Neural cell (in vitro differentiated cells): ENCODE results near the gene CTR9.

Source experiments
- CTCF ChIP-seq: fragments of 450-650 bp; IDR thresholded peaks from 2 replicates; pipeline ENCODE4 v1.5.1; 2014; ENCODE audit warnings: antibody characterized with exemption, mild to moderate bottlenecking, moderate library complexity; ENCODE audit not compliant: poor library complexity, severe bottlenecking
- EZH2 ChIP-seq: fragments of 200-600, 300-800 bp; shearing (Covaris generic), sonication (generic); IDR thresholded peaks from 2 replicates; pipeline ENCODE4 v1.6.1; 2014; ENCODE audit warnings: antibody characterized with exemption, low read length, borderline replicate concordance, mild to moderate bottlenecking; ENCODE audit not compliant: insufficient read depth, poor library complexity, severe bottlenecking
- POLR2AphosphoS5 ChIP-seq: IDR thresholded peaks from 2 replicates; pipeline ENCODE4 v1.6.1; 2012
- TAF1 ChIP-seq: IDR thresholded peaks from 2 replicates; pipeline ENCODE4 v1.6.1; 2012; ENCODE audit warnings: low read depth

GRCh38 chr11:10746871-10747270, 4.2 kb upstream of the CTR9 start:
- no peak for TF ChIP-seq CTCF
- no peak for TF ChIP-seq POLR2AphosphoS5
- TF ChIP-seq EZH2 = no peak
- no peak for TF ChIP-seq TAF1
